ENCODE measurements around the gene POLE.

POLE gene

GRCh38 chr12:132593938-132594358 lies 93.2 kb downstream of the POLE start:
- peak in 1 of 2 donors; percentile 16 for DNase-seq (ENCODE audit: low read depth in 2 of 2)

GRCh38 chr12:132593521-132593920 lies 93.6 kb downstream of the POLE start:
- no peak for DNase-seq (ENCODE audit: low read depth in 2 of 2)

GRCh38 chr12:132593071-132593470 lies 94.1 kb downstream of the POLE start:
- no peak for DNase-seq (ENCODE audit: low read depth in 2 of 2)

- no peak for DNase-seq (ENCODE audit: low read depth in 2 of 2)
Observed at GRCh38 chr12:132592282-132592970, 94.7 kb downstream of the POLE start.

- DNase-seq (ENCODE audit: low read depth in 2 of 2) = no peak
Observed at GRCh38 chr12:132591107-132591935, 95.8 kb downstream of the POLE start.

- DNase-seq (ENCODE audit: low read depth in 2 of 2) = no peak
Observed at GRCh38 chr12:132588821-132589669, 98.1 kb downstream of the POLE start.

- DNase-seq (ENCODE audit: low read depth in 2 of 2) = no peak
Observed at GRCh38 chr12:132588319-132588718, 98.8 kb downstream of the POLE start.

GRCh38 chr12:132587781-132588180 lies 99.4 kb downstream of the POLE start:
- no peak for DNase-seq (ENCODE audit: low read depth in 2 of 2)

- no peak for DNase-seq (ENCODE audit: low read depth in 2 of 2)
Observed at GRCh38 chr12:132586929-132587328, 100.2 kb downstream of the POLE start.

GRCh38 chr12:132585177-132585576 lies 102.0 kb downstream of the POLE start:
- DNase-seq (ENCODE audit: low read depth in 2 of 2) = no peak

- no peak for DNase-seq (ENCODE audit: low read depth in 2 of 2)
Observed at GRCh38 chr12:132584429-132584828, 102.7 kb downstream of the POLE start.

GRCh38 chr12:132583736-132584135 lies 103.4 kb downstream of the POLE start:
- DNase-seq (ENCODE audit: low read depth in 2 of 2) = no peak

- no peak for DNase-seq (ENCODE audit: low read depth in 2 of 2)
Observed at GRCh38 chr12:132583411-132583710, 103.8 kb downstream of the POLE start.

GRCh38 chr12:132582582-132583410 lies 104.3 kb downstream of the POLE start:
- DNase-seq (ENCODE audit: low read depth in 2 of 2) = no peak

- DNase-seq (ENCODE audit: low read depth in 2 of 2) = no peak
Observed at GRCh38 chr12:132582058-132582420, 105.1 kb downstream of the POLE start.

GRCh38 chr12:132581348-132582057 lies 105.6 kb downstream of the POLE start:
- no peak for DNase-seq (ENCODE audit: low read depth in 2 of 2)

- DNase-seq (ENCODE audit: low read depth in 2 of 2) = no peak
Observed at GRCh38 chr12:132580701-132581292, 106.3 kb downstream of the POLE start.

GRCh38 chr12:132579744-132580143 lies 107.4 kb downstream of the POLE start:
- DNase-seq (ENCODE audit: low read depth in 2 of 2) = no peak

GRCh38 chr12:132578826-132579225 lies 108.3 kb downstream of the POLE start:
- no peak for DNase-seq (ENCODE audit: low read depth in 2 of 2)

GRCh38 chr12:132578118-132578517 lies 109.0 kb downstream of the POLE start:
- DNase-seq (ENCODE audit: low read depth in 2 of 2) = no peak
